HG02981 (cell line): Measurements from ENCODE around the gene BBLN.

ENCODE experiments used
- ATAC-seq: cut with Tn5 transposase; IDR thresholded peaks from one replicate; pipeline ENCODE4 v1.9.1; 2021; ENCODE audit warnings: mild to moderate bottlenecking, moderate library complexity; ENCODE audit not compliant: unreplicated experiment

The BBLN gene

DNA sequence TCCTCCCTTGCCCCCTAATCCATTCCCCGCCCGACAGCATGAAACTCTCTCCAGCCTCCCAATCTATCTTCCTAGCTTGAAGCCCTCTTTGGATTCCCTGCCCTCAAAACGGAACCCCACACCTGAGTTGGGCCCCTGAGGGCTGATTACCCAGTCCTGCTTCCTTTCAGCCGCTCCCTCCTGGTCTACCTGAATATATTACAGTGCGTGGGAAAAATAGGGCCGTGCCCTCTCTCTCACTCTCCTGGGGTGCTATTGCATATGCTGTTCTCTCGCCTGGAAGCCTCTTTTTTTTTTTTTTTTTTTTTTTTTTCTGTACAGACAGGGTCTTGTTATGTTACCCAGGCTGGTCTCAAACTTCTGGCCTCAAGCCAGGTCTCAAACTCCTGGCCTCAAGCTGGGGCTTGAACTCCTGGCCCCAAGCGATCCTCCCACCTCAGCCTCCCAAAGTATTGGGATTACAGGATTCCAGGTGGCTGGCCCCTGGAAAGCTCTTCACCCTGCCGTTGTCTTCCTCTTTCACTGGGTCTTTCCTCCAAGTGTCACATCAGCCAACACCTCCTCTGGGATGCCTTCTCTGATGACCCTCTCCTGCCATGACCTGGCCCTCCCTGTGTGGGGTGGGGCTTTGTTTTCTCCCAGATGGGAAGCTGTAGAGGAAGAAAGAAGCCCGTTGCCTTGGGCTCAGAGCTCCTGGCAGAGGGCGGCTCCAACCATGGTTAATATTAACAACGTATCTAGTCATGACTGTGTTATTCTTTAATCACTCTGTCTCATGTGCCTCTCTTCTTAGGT is 51.3 kb downstream of the BBLN start:
- ATAC-seq: no peak

DNA sequence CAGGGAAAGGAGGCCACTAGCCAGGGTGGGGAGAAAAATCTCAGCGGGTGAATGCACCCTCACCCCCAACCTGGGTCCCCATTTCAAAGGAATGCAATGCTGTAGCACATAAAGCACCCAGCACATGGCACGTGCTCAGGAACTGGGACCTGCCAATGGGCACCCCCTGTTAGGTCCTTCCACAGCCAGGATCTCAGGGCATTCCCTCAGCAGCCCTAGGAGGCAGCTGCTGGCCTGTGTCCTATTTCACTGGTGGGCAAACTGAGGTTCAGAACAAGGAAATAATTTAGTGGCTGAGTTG is 51.9 kb downstream of the BBLN start:
- ATAC-seq: no peak
